A549 (cell line): ENCODE measurements around the gene ARFGAP2. TPM values are rescaled to one million over a fixed set of nuclear protein-coding genes. Genes with fewer than 3 reads are reported as not detected.

Source experiments
- ATAC-seq, 2 experiments: fragments of 200-7000 bp in 1 of 2; fragments of >200 bp in 1 of 2; cut with Nextera tagmentation in 1 of 2; cut with Tn5 transposase in 1 of 2; 3 replicates each; pipeline versions ENCODE4 v1.8.0 to v1.9.1; 2018 to 2020; ENCODE audit warnings: mild to moderate bottlenecking in 1 of 2, moderate library complexity in 1 of 2
- CTCF ChIA-PET: fragments of 300-600 bp; sonication (Branson Sonifier 250); formaldehyde crosslinking; extraction: SDS; loops from one replicate; lab custom pipeline; 2021; ENCODE audit warnings: antibody characterized with exemption, inconsistent platforms; lab: Yijun Ruan, JAX
- POLR2A ChIA-PET: fragments of 350-600 bp; formaldehyde crosslinking; extraction: SDS; loops from one replicate; lab custom pipeline; 2021; ENCODE audit warnings: antibody characterized with exemption, inconsistent platforms; lab: Yijun Ruan, JAX
- DNase-seq, 2 experiments: peaks; one replicate each; pipeline versions ENCODE4 v3.0.0 to v3.0.0-alpha.2; 2011 to 2016; ENCODE audit warnings: low read depth in 1 of 2, low spot score in 1 of 2
- FAIRE-seq: peaks from 2 replicates; lab custom pipeline; 2011; peaks lifted over from hg19 to GRCh38; lab: Jason Lieb, UNC
- H3K27ac ChIP-seq, 2 experiments: fragments of >200 bp; sonication (Bioruptor Twin); formaldehyde crosslinking; 3 replicates each; pipeline ENCODE4 v1.5.1; 2016 to 2017
- H3K4me1 ChIP-seq: fragments of >200 bp; sonication (Bioruptor Twin); formaldehyde crosslinking; 3 replicates; pipeline ENCODE4 v1.6.1; 2016
- H3K4me2 ChIP-seq: fragments of >200 bp; sonication (Bioruptor Twin); formaldehyde crosslinking; 3 replicates; pipeline ENCODE4 v1.6.1; 2016
- H3K4me3 ChIP-seq: fragments of >200 bp; sonication (Bioruptor Twin); formaldehyde crosslinking; 3 replicates; pipeline ENCODE4 v1.5.1; 2016
- H3K9me3 ChIP-seq: fragments of >200 bp; sonication (Bioruptor Twin); formaldehyde crosslinking; 3 replicates; pipeline ENCODE4 v1.6.1; 2016
- CBX8 ChIP-seq: fragments of 200-600 bp; sonication (generic); IDR thresholded peaks from 2 replicates; pipeline ENCODE4 v1.6.1; 2016
- CHD2 ChIP-seq: fragments of 150-350 bp; IDR thresholded peaks from 2 replicates; pipeline ENCODE4 v1.6.1; 2014; ENCODE audit warnings: low read length; ENCODE audit not compliant: partially characterized antibody
- ESRRA ChIP-seq: fragments of 150-350 bp; IDR thresholded peaks from 2 replicates; pipeline ENCODE4 v1.6.1; 2014; ENCODE audit warnings: mild to moderate bottlenecking, low read length, borderline replicate concordance
- FOSL2 ChIP-seq, 2 experiments: fragments of 450-650 bp in 1 of 2; fragments of >200 bp in 1 of 2; sonication (Bioruptor Twin) in 1 of 2; formaldehyde crosslinking; IDR thresholded peaks; 2 replicates each; pipeline versions ENCODE4 v1.5.0 to v1.6.1; 2016 to 2020; ENCODE audit warnings: mild to moderate bottlenecking in 1 of 2, moderate library complexity in 1 of 2
- FOXS1 ChIP-seq: fragments of 250-450 bp; sonication (Bioruptor Pico); IDR thresholded peaks from 2 replicates; pipeline ENCODE4 v1.5.0; 2020; ENCODE audit warnings: mild to moderate bottlenecking, moderate library complexity
- HOXB13 ChIP-seq: fragments of 250-450 bp; sonication (Bioruptor Pico); IDR thresholded peaks from 2 replicates; pipeline ENCODE4 v1.5.0; 2020; ENCODE audit warnings: low read depth, mild to moderate bottlenecking, moderate library complexity
- JUNB ChIP-seq: fragments of >200 bp; sonication (Bioruptor Twin); formaldehyde crosslinking; IDR thresholded peaks from 2 replicates; pipeline ENCODE4 v1.6.1; 2016
- KDM1A ChIP-seq: fragments of 200-600 bp; sonication (generic); IDR thresholded peaks from 2 replicates; pipeline ENCODE4 v1.6.1; 2016; ENCODE audit warnings: low read depth, mild to moderate bottlenecking
- MAZ ChIP-seq: fragments of 150-350 bp; IDR thresholded peaks from 2 replicates; pipeline ENCODE4 v1.6.1; 2014; ENCODE audit warnings: antibody characterized with exemption, low read depth, low read length, borderline replicate concordance
- NPAS2 ChIP-seq: fragments of 250-450 bp; sonication (Bioruptor Pico); IDR thresholded peaks from 2 replicates; pipeline ENCODE4 v1.8.0; 2022; ENCODE audit warnings: mild to moderate bottlenecking, moderate library complexity, borderline replicate concordance
- NR3C1 ChIP-seq: fragments of >200 bp; sonication (Bioruptor Twin); formaldehyde crosslinking; IDR thresholded peaks from 3 replicates; pipeline ENCODE4 v1.6.1; 2017
- POLR2AphosphoS2 ChIP-seq: conservative IDR thresholded peaks from 2 replicates; pipeline ENCODE4 v1.6.1; 2012; ENCODE audit warnings: low read length, improper control_type of control experiment, inconsistent platforms
- RCOR1 ChIP-seq: fragments of 150-350 bp; IDR thresholded peaks from 2 replicates; pipeline ENCODE4 v1.6.1; 2014; ENCODE audit warnings: antibody characterized with exemption, low read length, low read depth
- RNF2 ChIP-seq: fragments of 200-600 bp; sonication (generic); IDR thresholded peaks from 2 replicates; pipeline ENCODE4 v1.6.1; 2016; ENCODE audit warnings: low read depth, mild to moderate bottlenecking, antibody characterized with exemption, moderate library complexity, borderline replicate concordance
- SMC3 ChIP-seq: fragments of >200 bp; sonication (Bioruptor Twin); formaldehyde crosslinking; IDR thresholded peaks from 3 replicates; pipeline ENCODE4 v1.6.1; 2018; ENCODE audit warnings: inconsistent platforms
- TFCP2L1 ChIP-seq: fragments of 250-450 bp; sonication (Bioruptor Pico); IDR thresholded peaks from 2 replicates; pipeline ENCODE4 v1.5.0; 2021; ENCODE audit warnings: mild to moderate bottlenecking
- ZC3H11A ChIP-seq: fragments of 450-650 bp; IDR thresholded peaks from 2 replicates; pipeline ENCODE4 v1.6.1; 2014; ENCODE audit warnings: antibody characterized with exemption, mild to moderate bottlenecking
- WGBS: methylation state at CpG from one replicate; pipeline ENCODE4 v1.1.6; 2017; ENCODE audit errors: missing lambda C conversion rate; 5-methylcytosine and 5-hydroxymethylcytosine counted together
- polyA plus RNA-seq, 4 experiments: library from polyadenylated mRNA; depleted of rRNA in 3 of 4; stranded (reverse); fragments of >200 nt; fragmentation: RNase III in 1 of 4; extraction: RNeasy Plus Mini Kit Qiagen cat#74134 plus additional on column Dnase treatment in 1 of 4; gene quantifications; 2 replicates in 3 of 4; 3 replicates in 1 of 4; pipeline ENCODE4 v1.2.3, GENCODE V29; 2011 to 2017
- TF ChIP-seq, protein P1 (sequence below): IDR thresholded peaks from 2 replicates; pipeline ENCODE4 v1.6.1; 2012
- TF ChIP-seq, protein P2 (sequence below): fragments of 200-600 bp; sonication (generic); IDR thresholded peaks from 2 replicates; pipeline ENCODE4 v1.6.1; 2016; ENCODE audit warnings: antibody characterized with exemption, mild to moderate bottlenecking, moderate library complexity
- TF ChIP-seq, protein P3 (sequence below): fragments of >200 bp; sonication (Bioruptor Twin); formaldehyde crosslinking; IDR thresholded peaks from 3 replicates; pipeline ENCODE4 v1.6.1; 2016

Gene ARFGAP2
- polyA plus RNA-seq, 2 of the 4 experiments (the other 2 are of a cell fraction) = 29.5 to 34.0 TPM

DNA sequence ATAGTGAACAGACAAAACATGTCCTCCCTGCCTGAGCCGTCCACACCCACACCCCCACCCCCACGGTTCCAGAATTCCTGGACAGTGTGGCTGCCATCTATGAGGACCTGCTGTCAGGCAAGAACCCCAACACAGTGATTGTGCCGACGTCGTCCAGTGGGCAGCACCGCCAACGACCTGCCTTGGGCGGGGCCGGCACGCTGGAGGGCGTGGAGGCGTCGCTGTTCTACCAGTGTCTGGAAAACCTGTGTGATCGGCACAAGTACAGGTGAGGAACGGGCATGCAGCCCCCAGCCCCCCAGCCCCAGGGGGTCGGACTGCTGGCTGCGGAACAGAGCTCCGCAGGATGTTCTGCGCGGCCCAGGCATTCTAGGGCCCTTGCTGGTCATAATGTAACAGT is 19.7 kb downstream of the ARFGAP2 start:
- DNase-seq (no peak), ATAC-seq (no peak), FAIRE-seq (no peak)
- 91% methylated on average over 20 of the region's 20 CpGs for WGBS
- Histone ChIP-seq H3K4me2 (no peak overlapping the region), H3K4me3 (no peak overlapping the region), H3K4me1 (no peaks in the 10 kb centered on the region), H3K9me3 (no peaks in the 10 kb centered on the region), H3K27ac (no peak overlapping the region)
- TF ChIP-seq NPAS2 (no peak), HOXB13 (CRISPR knock-in tag) (no peak), ZC3H11A (no peak), RNF2 (no peak), FOSL2 (IDR thresholded peaks at IDR 0.05) (no peak), FOSL2 (CRISPR knock-in tag; IDR thresholded peaks at IDR 0.05) (no peak), MAZ (no peak), CHD2 (no peak), RCOR1 (no peak), JUNB (no peak), KDM1A (no peak), POLR2AphosphoS2 (no peak), NR3C1 (no peak), CBX8 (no peak), FOXS1 (CRISPR knock-in tag) (no peak), TFCP2L1 (CRISPR knock-in tag) (no peak), ESRRA (no peak)
- TF ChIP-seq, protein P1, sequence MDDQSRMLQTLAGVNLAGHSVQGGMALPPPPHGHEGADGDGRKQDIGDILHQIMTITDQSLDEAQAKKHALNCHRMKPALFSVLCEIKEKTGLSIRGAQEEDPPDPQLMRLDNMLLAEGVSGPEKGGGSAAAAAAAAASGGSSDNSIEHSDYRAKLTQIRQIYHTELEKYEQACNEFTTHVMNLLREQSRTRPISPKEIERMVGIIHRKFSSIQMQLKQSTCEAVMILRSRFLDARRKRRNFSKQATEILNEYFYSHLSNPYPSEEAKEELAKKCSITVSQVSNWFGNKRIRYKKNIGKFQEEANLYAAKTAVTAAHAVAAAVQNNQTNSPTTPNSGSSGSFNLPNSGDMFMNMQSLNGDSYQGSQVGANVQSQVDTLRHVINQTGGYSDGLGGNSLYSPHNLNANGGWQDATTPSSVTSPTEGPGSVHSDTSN = no peak
- TF ChIP-seq, protein P2, sequence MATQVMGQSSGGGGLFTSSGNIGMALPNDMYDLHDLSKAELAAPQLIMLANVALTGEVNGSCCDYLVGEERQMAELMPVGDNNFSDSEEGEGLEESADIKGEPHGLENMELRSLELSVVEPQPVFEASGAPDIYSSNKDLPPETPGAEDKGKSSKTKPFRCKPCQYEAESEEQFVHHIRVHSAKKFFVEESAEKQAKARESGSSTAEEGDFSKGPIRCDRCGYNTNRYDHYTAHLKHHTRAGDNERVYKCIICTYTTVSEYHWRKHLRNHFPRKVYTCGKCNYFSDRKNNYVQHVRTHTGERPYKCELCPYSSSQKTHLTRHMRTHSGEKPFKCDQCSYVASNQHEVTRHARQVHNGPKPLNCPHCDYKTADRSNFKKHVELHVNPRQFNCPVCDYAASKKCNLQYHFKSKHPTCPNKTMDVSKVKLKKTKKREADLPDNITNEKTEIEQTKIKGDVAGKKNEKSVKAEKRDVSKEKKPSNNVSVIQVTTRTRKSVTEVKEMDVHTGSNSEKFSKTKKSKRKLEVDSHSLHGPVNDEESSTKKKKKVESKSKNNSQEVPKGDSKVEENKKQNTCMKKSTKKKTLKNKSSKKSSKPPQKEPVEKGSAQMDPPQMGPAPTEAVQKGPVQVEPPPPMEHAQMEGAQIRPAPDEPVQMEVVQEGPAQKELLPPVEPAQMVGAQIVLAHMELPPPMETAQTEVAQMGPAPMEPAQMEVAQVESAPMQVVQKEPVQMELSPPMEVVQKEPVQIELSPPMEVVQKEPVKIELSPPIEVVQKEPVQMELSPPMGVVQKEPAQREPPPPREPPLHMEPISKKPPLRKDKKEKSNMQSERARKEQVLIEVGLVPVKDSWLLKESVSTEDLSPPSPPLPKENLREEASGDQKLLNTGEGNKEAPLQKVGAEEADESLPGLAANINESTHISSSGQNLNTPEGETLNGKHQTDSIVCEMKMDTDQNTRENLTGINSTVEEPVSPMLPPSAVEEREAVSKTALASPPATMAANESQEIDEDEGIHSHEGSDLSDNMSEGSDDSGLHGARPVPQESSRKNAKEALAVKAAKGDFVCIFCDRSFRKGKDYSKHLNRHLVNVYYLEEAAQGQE = no peak
- TF ChIP-seq, protein P3, sequence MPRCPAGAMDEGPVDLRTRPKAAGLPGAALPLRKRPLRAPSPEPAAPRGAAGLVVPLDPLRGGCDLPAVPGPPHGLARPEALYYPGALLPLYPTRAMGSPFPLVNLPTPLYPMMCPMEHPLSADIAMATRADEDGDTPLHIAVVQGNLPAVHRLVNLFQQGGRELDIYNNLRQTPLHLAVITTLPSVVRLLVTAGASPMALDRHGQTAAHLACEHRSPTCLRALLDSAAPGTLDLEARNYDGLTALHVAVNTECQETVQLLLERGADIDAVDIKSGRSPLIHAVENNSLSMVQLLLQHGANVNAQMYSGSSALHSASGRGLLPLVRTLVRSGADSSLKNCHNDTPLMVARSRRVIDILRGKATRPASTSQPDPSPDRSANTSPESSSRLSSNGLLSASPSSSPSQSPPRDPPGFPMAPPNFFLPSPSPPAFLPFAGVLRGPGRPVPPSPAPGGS = no peak
- POLR2A ChIA-PET = no interaction called here
- CTCF ChIA-PET = interaction anchor here (0.6 to 6.7 kb wide), 6 partner anchors 116 to 269 kb away, joined by 3 to 120 read pairs (median 4); no protein-coding TSS in a partner anchor

DNA sequence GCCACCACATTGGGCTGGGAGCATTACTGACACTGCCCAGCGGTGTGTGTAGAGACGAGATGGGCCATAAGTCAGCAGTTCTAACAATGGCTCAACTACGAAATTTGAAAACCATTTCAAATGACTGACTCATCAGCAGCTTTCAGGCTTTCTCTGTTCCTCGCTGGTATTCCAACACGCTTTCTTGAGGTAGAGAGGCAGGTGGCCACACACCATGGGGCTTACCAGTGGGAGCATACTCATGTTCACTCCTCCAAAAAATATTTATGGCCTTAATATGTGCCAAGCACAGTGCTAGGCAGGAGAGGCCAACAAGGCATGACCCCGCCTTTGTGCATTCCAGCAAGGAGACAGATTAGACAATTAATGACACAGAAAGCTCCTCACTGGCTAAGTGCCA is 20.3 kb downstream of the ARFGAP2 start:
- TF ChIP-seq NR3C1 = no peak
- no peak for TF ChIP-seq CHD2
- no peak for TF ChIP-seq SMC3
- POLR2A ChIA-PET = no interaction called here
- no peak overlapping the region for H3K4me2 ChIP-seq
- no peaks in the 10 kb centered on the region for H3K4me1 ChIP-seq
- DNase-seq (no peak), ATAC-seq (no peak), FAIRE-seq (no peak)
- 82% methylated on average over 6 of the region's 6 CpGs for WGBS
- H3K27ac ChIP-seq = no peak overlapping the region
- H3K9me3 ChIP-seq = no peaks in the 10 kb centered on the region
- no peak overlapping the region for H3K4me3 ChIP-seq
- CTCF ChIA-PET = interaction anchor here (0.7 to 6.7 kb wide), 4 partner anchors 116 to 263 kb away, joined by 3 to 120 read pairs (median 54); no protein-coding TSS in a partner anchor
